HG03196 (cell line): Measurements from ENCODE around the gene SMAD7.
"Not testable (repeated sequence)": the region's sequence is repeated elsewhere in the genome, so short reads cannot be mapped to it uniquely, and the experiment has no call there.

ENCODE experiments used
- ATAC-seq: cut with Tn5 transposase; IDR thresholded peaks from one replicate; pipeline ENCODE4 v1.9.1; 2021; ENCODE audit not compliant: unreplicated experiment

SMAD7 gene

DNA sequence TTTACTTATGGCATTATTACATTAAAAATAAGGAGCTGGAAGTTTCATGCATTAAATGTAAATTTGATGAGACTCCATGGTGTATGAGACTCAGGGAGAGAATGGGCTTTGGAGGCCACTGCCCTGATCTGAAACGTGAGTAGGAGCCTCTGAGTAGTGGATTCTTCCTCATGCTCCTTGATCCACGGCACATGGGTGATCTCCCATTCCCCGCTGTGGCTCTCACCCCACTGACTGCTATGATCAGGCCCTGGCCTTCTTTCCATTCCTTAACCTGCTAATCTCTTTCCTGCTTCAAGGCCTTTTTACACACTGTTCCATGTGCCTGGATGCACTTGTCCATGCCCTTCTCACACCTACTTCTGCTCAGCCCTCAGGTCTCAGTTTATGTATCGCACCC lies 68.4 kb downstream of the SMAD7 start:
- ATAC-seq: no peak

DNA sequence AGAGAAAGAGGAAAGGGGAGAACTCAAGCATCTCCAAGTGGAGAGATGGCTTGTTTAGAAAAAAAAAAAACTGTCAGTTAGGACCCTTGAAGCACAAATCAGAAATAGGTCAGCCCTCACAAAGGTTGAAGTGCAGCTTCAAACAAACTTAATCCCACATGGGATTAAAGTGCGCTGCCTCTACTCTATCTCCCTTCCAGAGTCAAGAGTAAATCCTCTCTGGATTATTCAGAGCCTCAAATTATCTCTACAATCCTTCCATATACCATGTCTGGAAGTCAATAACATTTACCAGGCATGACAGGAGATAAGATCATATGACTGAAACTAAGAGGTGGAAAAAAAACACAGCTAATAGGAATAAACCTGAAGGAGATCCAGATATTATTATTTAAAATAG lies 69.8 kb downstream of the SMAD7 start:
- ATAC-seq: no peak

DNA sequence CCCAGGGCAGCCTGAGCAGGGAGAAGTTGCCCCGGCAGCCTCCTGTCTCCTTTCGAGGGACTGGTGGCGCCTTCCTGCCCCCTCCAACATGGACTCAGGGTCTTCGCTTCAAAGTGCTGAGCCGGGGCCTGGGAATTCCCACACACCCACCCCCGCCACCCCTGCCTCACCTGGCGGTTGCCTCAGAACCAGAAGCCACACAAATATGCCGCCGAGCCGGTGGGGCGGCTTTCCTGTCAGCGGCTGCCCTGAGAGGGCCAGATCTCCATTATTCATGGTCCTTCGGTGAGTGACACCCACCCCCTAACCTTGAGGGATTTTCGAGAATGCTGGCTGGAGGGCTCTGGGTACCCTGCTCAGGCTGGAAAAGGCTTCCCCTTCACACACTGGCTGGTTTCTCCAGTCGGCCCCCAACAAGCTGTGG lies 71.7 kb downstream of the SMAD7 start:
- ATAC-seq: no peak

DNA sequence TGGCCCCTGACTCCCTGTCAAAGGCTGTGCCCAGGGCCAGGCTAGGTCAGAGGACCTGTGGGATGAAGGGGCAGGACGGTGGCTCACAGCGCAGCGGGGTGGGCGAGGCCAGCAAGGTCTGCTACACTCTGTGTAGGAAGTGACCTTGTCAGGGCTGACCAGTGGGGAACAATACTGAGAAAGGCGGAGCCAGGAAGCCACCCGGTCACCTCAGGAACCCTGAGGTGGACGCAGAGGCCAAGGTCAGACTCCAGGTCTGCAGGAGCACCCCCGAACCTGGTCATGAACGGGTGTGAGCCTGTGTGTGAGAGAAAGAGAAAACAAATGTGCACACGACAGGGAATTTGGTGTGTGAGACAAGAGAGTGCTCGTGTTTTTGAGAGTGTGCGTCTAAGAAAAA lies 72.3 kb downstream of the SMAD7 start:
- no peak for ATAC-seq

DNA sequence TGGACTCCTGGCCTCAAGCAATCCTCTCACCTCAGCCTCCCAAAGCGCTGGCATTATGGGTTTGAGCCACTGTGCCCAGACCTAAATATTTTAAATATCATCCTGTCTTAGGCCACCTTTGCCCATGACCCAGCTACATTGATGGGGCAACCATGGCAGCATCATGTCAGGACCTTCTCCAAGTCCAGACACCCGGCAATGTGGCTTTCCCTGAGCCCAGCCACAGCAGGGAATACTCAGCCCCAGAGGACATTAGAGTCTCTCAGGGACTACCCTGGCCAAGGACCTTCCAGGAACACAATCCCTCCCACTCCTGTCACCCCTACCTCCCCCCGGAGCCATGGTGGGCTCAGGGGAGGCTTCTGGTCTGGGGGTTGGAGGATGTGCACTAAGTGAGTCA lies 72.8 kb downstream of the SMAD7 start:
- ATAC-seq: no peak

- no peak for ATAC-seq
Observed at GRCh38 chr18:48876590-48876989, 74.2 kb downstream of the SMAD7 start.

DNA sequence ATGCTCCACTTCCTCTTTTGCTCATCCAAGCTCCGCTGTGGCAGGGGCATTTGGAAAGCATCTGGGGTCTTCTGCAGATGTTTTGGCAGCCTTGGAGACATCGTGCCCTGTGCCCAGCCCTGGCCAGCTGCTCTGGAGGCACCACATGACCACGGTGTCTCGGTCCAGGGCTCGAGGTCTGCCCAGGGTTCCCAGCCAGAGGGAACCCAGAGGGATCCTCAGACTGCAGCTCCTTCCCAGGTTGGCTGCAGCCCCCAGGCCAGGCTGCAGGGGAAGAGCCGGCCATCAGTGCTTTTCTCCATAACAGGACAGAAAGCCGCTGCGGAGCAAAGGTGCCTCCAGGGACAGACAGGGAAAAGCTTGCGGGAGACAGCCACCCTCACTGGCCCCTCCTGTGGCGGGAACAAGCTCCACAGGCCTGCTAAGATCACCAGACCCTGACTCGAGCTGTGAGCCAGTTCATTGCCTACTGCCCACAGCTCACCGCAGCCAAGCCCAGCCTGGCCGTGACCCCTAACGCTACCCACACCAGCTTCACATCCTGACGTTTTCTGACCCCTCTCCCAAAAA lies 74.7 kb downstream of the SMAD7 start:
- no peak for ATAC-seq

DNA sequence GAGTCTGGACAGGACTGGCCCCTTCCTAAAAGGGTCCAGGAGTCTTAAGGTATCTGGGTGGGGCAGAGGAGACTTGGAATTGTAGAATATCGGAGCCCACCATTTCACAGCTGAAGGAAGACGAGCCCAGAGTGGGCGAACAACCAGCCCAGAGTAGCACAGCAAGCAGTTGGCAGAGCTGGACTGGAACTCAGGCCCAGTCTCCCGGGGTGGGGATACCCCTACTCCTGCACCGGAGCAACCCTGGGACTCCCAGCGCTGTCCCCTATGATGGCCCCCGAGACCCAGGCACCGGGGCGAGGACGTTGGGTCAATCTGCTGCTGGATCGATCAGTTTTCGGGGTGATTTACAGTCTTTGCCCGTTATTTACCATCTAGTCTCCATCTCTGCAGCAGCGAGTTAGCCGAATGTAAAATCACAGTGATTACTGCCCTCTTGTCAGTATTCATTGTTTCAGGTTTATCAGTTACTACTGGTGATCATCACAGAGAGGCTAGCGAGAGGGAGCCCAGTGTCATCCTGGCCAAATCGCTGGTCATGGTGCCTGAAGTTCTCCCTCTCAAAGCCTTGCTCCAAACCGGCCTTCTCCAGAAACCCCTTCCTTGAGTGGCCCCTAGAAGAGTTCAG lies 75.3 kb downstream of the SMAD7 start:
- ATAC-seq: no peak

GRCh38 chr18:48874701-48875162 lies 76.0 kb downstream of the SMAD7 start:
- no peak for ATAC-seq

GRCh38 chr18:48874233-48874632 lies 76.5 kb downstream of the SMAD7 start:
- no peak for ATAC-seq

DNA sequence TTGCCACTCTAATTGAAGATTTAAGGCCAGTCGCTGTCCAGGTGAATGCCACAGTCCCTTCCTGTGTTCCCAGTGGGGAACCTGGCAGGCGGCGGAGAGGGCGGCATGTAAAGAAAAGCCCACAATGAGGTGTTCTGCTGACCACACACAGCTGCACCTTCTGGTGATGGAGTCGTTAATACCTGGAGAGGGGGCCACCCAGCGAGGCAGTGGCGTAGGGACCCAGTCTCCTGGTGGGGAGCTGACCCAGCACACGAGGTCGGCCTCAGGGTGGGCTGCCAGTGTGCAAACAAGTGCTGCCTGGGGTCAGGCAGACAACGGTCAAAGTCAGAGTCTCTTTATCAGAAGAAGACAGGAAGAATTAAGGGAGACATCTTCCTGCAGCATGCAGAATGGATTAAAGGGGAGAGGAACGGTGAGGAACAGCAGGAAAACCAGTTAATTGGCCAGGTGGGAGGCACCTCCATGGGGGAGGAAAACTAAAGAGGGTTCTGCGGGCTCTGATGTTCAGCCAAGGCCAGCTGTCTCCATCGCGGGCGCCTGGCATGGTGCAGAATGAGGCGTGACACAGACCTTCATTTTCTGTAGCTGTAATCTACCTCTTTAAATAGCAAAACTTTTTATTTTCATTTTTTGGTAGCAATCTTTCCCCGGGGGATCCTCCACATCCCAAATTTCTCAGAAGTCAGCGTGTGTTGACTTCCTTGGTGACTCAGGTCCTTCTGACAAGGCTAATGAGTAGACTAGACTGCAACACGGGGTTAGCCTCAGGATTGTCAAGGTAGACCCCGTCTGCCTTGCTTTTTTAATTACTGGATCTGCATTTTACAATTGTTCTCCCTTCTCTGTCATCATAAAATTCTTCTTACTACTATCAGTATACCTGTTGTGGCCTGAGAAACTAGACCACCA lies 78.3 kb downstream of the SMAD7 start:
- ATAC-seq: no peak

DNA sequence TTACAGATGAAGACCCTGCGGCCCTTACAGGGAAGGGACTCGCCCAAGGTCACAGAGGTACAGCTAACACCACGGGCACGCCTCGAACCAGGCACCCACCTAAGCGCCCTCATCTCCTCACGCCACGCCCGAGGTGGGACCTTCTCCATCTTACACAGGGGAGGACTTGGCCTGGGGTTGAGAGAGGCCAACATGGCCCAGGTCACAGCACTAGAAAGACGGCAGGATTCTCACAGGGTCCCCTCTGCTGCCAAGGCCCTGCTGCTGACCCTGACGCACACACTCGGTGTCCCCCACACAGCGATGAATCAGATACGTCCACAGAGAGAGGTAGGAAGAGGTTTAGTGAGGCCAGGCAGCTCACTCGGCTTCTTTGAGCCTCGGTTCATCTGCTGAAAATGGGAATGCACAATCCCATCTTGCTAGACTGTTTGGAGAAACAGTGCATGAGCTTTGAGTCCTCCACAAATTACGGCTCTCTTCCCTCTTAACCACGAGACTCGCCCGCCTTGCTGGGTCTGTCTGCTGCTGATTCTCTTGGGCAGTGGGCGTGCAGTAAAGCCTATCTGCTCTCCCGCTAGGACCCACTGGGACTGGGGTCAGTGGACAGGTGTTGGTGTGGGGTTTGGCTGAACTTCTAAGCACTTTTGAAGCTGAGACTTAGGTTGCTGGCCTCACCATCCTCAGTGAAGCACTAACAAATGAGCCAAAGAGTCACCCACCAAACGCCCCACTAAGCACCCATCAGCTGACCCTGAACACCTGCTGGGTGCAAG lies 79.2 kb downstream of the SMAD7 start:
- no peak for ATAC-seq

- not testable (repeated sequence) for ATAC-seq
Observed at GRCh38 chr18:48870926-48871325, 79.8 kb downstream of the SMAD7 start.
